H7 (cell line): ENCODE data around the gene CD6. TPM values are rescaled to one million over a fixed set of nuclear protein-coding genes. Genes with fewer than 3 reads are reported as not detected.
"Not testable (repeated sequence)": the region's sequence is repeated elsewhere in the genome, so short reads cannot be mapped to it uniquely, and the experiment has no call there.

Experiments
- DNase-seq: peaks from one replicate; pipeline ENCODE4 v3.0.0; 2012
- H3K27me3 ChIP-seq: 2 replicates; pipeline ENCODE4 v1.6.0; 2011; ENCODE audit warnings: mild to moderate bottlenecking, low read length; ENCODE audit not compliant: control insufficient read depth, insufficient read depth
- H3K36me3 ChIP-seq: replicated peaks from 2 replicates; pipeline ENCODE4 v1.5.1; 2011; ENCODE audit warnings: low read length; ENCODE audit not compliant: control insufficient read depth, insufficient read depth
- H3K4me3 ChIP-seq: 2 replicates; pipeline ENCODE4 v1.5.1; 2011; ENCODE audit warnings: low read depth, mild to moderate bottlenecking, control low read depth, low read length, moderate library complexity; ENCODE audit not compliant: insufficient read depth
- total RNA-seq: library from RNA; depleted of rRNA; stranded (reverse); fragments of >200 nt; shearing (Covaris generic); gene quantifications from 2 replicates; pipeline ENCODE4 v1.2.3, GENCODE V29; 2014; rRNA removed

Gene CD6
- total RNA-seq, 1 experiment from 2014 or later, result not detected

DNA sequence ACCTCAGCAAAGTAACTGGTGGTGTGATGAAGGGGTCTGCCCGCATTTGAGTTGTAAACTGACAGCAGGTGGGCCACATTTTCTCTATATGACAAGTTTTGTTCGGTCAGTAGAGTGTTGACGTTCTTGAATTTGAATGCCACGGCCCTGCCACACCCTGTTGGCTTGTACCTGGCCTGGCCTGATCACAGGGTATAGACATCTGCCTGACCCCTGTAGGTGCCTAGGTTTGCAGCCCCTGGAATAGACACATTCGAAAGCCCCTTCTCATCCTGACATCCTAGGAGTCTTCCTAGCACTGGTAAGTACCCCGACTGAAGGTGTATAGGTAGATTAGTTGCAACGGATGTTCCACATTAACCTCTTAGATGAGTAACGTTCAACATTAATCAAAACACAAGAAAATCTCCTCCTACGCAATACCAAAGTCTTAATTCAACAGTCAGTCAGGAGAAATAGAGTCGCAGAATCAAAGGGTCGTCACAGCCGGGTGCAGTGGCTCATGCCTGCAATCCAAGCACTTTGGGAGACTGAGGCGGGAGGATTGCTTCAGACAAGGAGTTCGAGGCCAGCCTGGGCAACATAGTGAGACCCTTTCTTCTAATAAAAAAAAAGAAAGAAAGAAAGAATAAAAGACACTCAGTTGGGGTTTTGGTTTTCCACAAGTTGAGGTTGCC lies 87.2 kb downstream of the CD6 start:
- H3K4me3 ChIP-seq, result no peak overlapping the region
- no peaks in the 10 kb centered on the region for H3K27me3 ChIP-seq
- DNase-seq, result no peak
- H3K36me3 ChIP-seq, result no peaks in the 10 kb centered on the region

GRCh38 chr11:61059260-61059752 lies 87.8 kb downstream of the CD6 start:
- DNase-seq, result no peak
- Histone ChIP-seq H3K27me3 (no peaks in the 10 kb centered on the region), H3K36me3 (no peaks in the 10 kb centered on the region), H3K4me3 (no peak overlapping the region)

DNA sequence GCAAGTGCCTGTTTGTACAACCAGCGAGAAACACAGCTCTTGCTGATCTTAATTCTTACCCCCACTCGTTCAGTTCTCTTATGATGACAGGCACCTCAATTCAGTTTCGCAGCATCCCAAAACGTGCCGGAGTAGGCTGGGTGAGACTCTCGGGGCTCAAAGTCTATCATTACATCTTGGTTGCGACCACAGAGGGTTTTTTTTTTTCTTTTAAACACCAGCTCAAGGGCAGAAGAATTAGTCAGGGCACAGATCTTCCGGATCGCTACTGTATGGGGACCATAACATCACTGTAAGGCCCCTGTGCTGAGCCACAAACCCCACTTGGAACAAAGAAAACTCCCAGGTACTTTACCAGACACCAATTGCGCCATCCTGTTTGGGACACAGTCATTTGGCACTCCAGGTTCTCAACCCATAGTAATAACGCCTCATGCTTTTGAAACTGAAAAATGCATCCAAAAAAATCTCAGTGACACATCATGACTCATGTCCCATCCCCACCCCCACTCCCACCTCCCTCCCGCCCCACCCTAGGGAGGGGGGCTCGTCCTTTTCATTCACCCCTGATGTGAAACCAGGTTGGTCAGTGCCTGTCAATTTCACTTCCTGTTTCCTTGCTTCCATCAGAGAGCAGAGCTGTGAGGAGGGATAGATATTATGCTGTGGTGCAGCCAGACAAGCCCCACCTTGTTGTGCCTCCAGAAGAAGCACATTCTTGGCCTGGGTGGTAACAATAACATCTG lies 89.8 kb downstream of the CD6 start:
- DNase-seq, result no peak
- H3K4me3 ChIP-seq, result no peak overlapping the region
- no peaks in the 10 kb centered on the region for H3K36me3 ChIP-seq
- no peaks in the 10 kb centered on the region for H3K27me3 ChIP-seq

- Histone ChIP-seq H3K27me3 (no peaks in the 10 kb centered on the region), H3K4me3 (no peak overlapping the region), H3K36me3 (no peaks in the 10 kb centered on the region)
- DNase-seq, result no peak
Observed at GRCh38 chr11:61062181-61062930, 90.9 kb downstream of the CD6 start.

DNA sequence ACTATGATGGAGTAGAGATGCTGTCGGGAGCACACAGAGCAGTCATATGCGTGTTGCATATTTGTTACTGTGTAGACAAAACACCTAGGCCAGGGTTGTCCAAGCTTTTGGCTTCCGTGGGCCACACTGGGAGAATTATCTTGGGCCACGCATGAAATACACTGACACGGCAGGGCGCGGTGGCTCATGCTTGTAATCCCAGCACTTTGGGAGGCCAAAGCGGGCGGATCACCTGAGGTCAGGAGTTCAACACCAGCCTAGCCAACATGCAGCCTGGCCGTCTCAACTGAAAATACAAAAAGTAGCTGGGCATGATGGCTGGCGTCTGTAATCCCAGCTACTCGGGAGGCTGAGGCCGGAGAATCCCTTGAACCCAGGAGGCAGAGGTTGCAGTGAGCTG lies 93.8 kb downstream of the CD6 start:
- not testable (repeated sequence) for DNase-seq, H3K4me3 ChIP-seq, H3K36me3 ChIP-seq, H3K27me3 ChIP-seq

DNA sequence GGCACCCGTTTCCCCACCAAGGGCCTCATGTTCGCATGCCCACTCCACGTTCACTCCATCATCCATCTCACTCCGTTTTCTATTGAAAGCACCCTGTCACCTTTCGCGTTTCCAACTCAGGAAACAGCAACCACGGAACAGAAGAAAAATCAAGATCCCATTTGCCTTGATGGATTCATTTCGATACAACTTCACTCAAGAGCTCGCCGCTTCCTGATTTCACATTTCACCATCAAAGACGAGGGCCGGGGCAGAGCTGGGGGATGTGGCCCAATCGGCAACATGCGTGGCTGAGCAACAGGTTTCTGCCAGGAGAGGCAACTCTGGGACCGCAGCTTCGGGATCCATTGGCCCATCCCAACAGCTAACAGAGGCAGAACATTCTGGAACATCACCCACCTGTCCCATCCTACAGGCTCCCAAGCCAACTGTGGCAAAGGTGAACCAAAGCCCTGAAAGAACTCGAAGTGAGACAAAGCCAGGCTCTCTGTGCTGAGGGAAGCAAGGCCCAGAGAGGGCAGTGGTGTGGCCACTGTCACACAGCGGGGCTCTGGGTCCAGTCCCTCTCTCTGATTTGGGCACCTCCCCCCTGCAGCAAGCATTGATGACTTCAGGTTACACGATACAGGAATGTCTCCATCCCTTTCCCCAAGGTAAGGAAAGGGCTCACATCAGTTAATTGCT lies 94.6 kb downstream of the CD6 start:
- H3K4me3 ChIP-seq, result no peak overlapping the region
- no peaks in the 10 kb centered on the region for H3K36me3 ChIP-seq
- no peak for DNase-seq
- no peaks in the 10 kb centered on the region for H3K27me3 ChIP-seq

- Histone ChIP-seq H3K36me3 (no peaks in the 10 kb centered on the region), H3K4me3 (no peak overlapping the region), H3K27me3 (no peaks in the 10 kb centered on the region)
- DNase-seq, result no peak
Observed at GRCh38 chr11:61066645-61067044, 95.2 kb downstream of the CD6 start.

DNA sequence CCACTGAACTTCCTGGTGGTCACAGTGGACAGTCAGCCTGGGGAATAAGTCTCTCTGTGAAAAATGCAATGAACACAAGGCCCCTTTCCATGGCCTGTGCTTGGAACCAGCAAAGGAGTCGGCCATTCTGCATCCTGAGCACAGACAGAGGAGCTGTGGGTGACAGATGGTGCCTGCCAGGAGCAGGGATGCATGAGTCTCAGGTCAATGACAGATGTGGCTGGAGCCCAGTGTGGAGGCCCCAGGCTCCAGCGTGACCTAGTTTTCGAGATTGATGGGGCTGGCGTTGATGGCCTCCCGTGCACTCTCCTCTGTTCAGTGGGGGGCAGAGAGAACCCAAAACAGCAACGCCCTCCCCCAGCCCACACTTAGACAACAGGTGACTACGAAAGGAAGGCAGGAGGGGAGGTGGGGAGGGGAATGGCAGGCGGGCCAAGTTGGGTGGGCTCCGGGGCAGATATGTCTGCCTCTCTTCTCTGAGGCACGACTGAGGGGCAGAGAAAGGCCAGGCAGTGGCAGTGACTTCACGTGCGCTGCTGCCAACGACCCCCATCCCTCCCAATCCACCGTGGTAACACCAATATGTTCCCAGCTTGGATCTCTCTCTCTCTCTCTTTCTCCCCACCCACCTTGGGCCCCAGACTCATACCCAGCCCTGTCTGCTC lies 96.4 kb downstream of the CD6 start:
- no peak for DNase-seq

DNA sequence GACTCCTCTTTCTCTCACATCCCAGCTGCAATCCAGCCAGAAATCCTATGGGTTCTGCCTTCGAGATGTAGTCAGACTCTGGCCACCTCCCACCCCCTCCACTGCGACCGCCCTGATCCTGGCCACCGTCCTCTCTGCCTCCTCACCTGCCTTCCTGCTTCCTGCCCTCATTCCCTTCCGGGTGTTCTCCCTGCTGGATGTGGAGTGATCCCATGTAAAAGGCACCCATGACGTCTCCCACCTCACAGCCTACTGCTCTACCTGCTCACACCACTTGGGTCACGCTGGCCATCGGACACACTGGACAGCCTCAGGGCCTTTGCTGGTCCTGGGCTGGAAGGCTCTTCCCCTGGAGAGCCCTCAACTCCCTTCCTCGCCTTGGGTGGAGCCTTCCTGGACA lies 97.1 kb downstream of the CD6 start:
- H3K4me3 ChIP-seq, result no peak overlapping the region

More for the DNA sequence above, 96.4 kb downstream of the CD6 start:
- no peaks in the 10 kb centered on the region for H3K27me3 ChIP-seq
- no peaks in the 10 kb centered on the region for H3K36me3 ChIP-seq
- H3K4me3 ChIP-seq, result no peak overlapping the region

DNA sequence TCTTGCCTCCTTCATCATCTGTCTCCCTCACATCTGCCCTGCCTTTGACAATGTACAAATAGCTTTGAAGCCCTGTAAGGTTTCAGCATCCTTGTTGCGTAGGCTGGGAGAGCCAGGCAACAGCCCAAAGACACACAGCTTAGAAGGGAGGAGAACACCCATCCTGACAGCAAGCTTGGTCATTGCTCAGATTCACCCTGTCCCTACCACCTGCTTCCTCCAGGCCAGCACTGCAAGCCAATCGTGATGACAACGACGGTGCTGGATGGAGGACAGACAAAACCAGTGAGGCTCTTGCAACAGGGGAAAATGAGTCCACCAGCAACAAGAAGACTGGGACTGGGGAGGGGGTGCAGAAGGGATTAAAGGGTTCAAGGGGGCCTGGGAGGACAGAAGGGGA lies 97.9 kb downstream of the CD6 start:
- Histone ChIP-seq H3K27me3 (no peaks in the 10 kb centered on the region), H3K4me3 (no peak overlapping the region), H3K36me3 (no peaks in the 10 kb centered on the region)
- no peak for DNase-seq

More for the DNA sequence above, 97.1 kb downstream of the CD6 start:
- Histone ChIP-seq H3K36me3 (no peaks in the 10 kb centered on the region), H3K27me3 (no peaks in the 10 kb centered on the region)
- no peak for DNase-seq

Other genes with a start within 250 kb of the CD6 start
- not detected in 2 replicates for gene MS4A18, start 247.0 kb upstream of the CD6 start, total RNA-seq
- gene MS4A15, start 214.8 kb upstream of the CD6 start, total RNA-seq, result 0.10 TPM in 1 of 2 replicates, not detected in the other
- gene MS4A10, start 186.3 kb upstream of the CD6 start, total RNA-seq, result not detected in 2 replicates
- 17.6 and 19.4 TPM in 2 replicates for gene CCDC86, start 129.6 kb upstream of the CD6 start, total RNA-seq
- 0.03 and 0.44 TPM in 2 replicates for gene PTGDR2, start 115.7 kb upstream of the CD6 start, total RNA-seq
- gene ZP1, start 104.1 kb upstream of the CD6 start, total RNA-seq, result not detected in 2 replicates
- gene PRPF19, start 65.1 kb upstream of the CD6 start, total RNA-seq, result 93.8 and 123 TPM in 2 replicates
- gene TMEM109, start 57.5 kb upstream of the CD6 start, total RNA-seq, result 30.6 and 35.1 TPM in 2 replicates
- 66.0 and 73.9 TPM in 2 replicates for gene TMEM132A, start 47.2 kb upstream of the CD6 start, total RNA-seq
- 2.7 and 6.1 TPM in 2 replicates for gene SLC15A3, start 19.5 kb upstream of the CD6 start, total RNA-seq
- not detected in 2 replicates for gene CD5, start 130.8 kb downstream of the CD6 start, total RNA-seq
- 22.1 and 25.5 TPM in 2 replicates for gene VPS37C, start 189.7 kb downstream of the CD6 start, total RNA-seq
- gene PGA3, start 231.8 kb downstream of the CD6 start, total RNA-seq, result not detected in 2 replicates